ENCODE data around the gene GNPTAB. TPM values are rescaled to one million over a fixed set of nuclear protein-coding genes. Genes with fewer than 3 reads are reported as not detected.

GNPTAB gene

Small RNAs within 50 kb of the gene (small RNA-seq; reads per million reads assigned to genes)
- gene RNA5SP368 (ENCODE audit: low read depth) (not detected), gene RNA5SP369 (ENCODE audit: low read depth) (not detected), gene RNU6-101P (ENCODE audit: low read depth) (not detected), gene RNU6-1183P (ENCODE audit: low read depth) (not detected), gene RNU6-172P (ENCODE audit: low read depth) (not detected), gene RNY1P16 (ENCODE audit: low read depth) (not detected)
